Ovary (tissue), 3 donors: ENCODE data around the gene SOX30.

ENCODE experiments used
- EP300 ChIP-seq: sonication (generic); formaldehyde crosslinking; IDR thresholded peaks from one replicate; pipeline ENCODE4 v1.6.1; 2017; ENCODE audit warnings: antibody characterized with exemption
- POLR2A ChIP-seq: fragments of 450-650 bp; IDR thresholded peaks from one replicate; pipeline ENCODE4 v1.6.1; 2017; ENCODE audit warnings: antibody characterized with exemption, mild to moderate bottlenecking, moderate library complexity
- TF ChIP-seq, protein P1 (sequence below), 3 donors: fragments of 450-650 bp in 2 of 3; fragments of 200-600 bp in 1 of 3; IDR thresholded peaks; one replicate each; pipeline versions ENCODE4 v1.5.1 to v1.8.0; 2016 to 2022; ENCODE audit warnings: antibody characterized with exemption in 3 of 3, mild to moderate bottlenecking in 1 of 3
- donor health status: DM: no; HTN: no; CAD: no.

DNA sequence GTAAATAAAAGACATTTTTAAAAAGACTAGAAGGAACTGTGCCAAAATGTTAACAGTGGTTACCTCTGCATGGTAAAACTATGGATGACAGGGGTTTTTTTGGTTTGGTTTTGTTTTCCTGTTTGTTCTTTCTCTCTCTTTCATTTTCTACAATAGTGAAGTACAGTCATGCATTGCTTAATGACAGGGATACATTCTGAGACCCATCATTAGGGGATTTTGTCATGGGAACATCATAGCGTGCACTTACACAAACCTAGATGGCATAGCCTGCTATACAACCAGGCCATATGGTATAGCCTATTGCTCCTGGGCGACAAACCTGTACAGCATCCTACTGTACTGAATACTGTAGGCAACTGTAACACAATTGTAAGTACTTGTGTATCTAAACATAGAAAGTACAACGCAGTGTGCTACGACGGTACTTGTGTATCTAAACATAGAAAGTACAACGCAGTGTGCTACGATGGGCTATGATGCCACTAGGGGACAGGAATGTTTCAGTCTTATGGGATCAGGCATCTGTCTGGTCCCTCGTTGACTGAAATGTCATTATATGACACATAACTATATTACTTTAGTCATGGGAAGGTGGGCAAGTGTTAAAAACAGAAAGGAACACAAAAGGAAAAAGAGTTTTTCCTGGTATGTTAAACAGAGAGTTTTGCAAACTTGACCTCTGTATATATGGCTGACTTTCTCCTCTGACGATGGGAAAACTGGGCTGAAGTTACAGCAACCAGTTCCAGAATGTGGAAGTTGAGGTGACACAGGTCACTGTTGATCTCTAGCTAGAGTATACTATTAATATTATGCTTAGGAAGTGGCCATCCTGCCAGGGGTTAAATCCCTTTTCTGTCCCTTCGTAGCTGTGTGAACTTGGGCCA is 69.3 kb downstream of the SOX30 start:
- TF ChIP-seq, protein P1, sequence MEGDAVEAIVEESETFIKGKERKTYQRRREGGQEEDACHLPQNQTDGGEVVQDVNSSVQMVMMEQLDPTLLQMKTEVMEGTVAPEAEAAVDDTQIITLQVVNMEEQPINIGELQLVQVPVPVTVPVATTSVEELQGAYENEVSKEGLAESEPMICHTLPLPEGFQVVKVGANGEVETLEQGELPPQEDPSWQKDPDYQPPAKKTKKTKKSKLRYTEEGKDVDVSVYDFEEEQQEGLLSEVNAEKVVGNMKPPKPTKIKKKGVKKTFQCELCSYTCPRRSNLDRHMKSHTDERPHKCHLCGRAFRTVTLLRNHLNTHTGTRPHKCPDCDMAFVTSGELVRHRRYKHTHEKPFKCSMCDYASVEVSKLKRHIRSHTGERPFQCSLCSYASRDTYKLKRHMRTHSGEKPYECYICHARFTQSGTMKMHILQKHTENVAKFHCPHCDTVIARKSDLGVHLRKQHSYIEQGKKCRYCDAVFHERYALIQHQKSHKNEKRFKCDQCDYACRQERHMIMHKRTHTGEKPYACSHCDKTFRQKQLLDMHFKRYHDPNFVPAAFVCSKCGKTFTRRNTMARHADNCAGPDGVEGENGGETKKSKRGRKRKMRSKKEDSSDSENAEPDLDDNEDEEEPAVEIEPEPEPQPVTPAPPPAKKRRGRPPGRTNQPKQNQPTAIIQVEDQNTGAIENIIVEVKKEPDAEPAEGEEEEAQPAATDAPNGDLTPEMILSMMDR (IDR thresholded peaks at IDR 0.05): no peak
- TF ChIP-seq EP300: no peak
- no peak for TF ChIP-seq POLR2A
